B cell (primary cell): Measurements from ENCODE around the gene SH2B2. TPM values are rescaled to one million over a fixed set of nuclear protein-coding genes. Genes with fewer than 3 reads are reported as not detected.

Experiments
- ATAC-seq: fragments of 200-7000 bp; cut with Tn5 transposase; one replicate; pipeline ENCODE4 v1.10.0; 2021; ENCODE audit warnings: low read depth, mild to moderate bottlenecking, moderate number of reproducible peaks, moderate library complexity
- CTCF ChIA-PET: fragments of 350-600 bp; sonication (Branson Sonifier 250); formaldehyde crosslinking; loops from one replicate; lab custom pipeline; 2021; ENCODE audit warnings: antibody characterized with exemption, inconsistent platforms; lab: Charles Lee
- POLR2A ChIA-PET: fragments of 350-600 bp; sonication (Branson Sonifier 250); formaldehyde crosslinking; loops from one replicate; lab custom pipeline; 2021; ENCODE audit warnings: antibody characterized with exemption; lab: Charles Lee
- DNase-seq: peaks from one replicate; pipeline ENCODE4 v3.0.0; 2013
- H2AFZ ChIP-seq: 2 replicates; pipeline ENCODE4 v1.6.1; 2012; ENCODE audit warnings: mild to moderate bottlenecking, low read depth, low read length; ENCODE audit not compliant: insufficient read depth, poor library complexity, severe bottlenecking
- H3K27ac ChIP-seq, 2 donors: 1 replicate in 1 of 2; 2 replicates in 1 of 2; pipeline ENCODE4 v1.5.1; 2012 to 2013; ENCODE audit warnings: low read length in 2 of 2, mild to moderate bottlenecking in 2 of 2, moderate library complexity in 1 of 2
- H3K27me3 ChIP-seq, 4 experiments: fragments of 200-600 bp in 1 of 4; sonication (generic) in 1 of 4; replicated peaks in 1 of 4; 1 replicate in 2 of 4; 2 replicates in 2 of 4; pipeline versions ENCODE4 v1.6.1 to v1.7.0; 2013 to 2016; ENCODE audit warnings: low read length in 3 of 4, mild to moderate bottlenecking in 2 of 4, mixed read lengths in 1 of 4, moderate library complexity in 1 of 4; ENCODE audit not compliant: insufficient read depth in 4 of 4, control insufficient read depth in 3 of 4; ENCODE audit errors: control extremely low read depth in 1 of 4
- H3K36me3 ChIP-seq, 2 experiments: replicated peaks in 1 of 2; 1 replicate in 1 of 2; 2 replicates in 1 of 2; pipeline versions ENCODE4 v1.6.1 to v1.7.1; 2013; ENCODE audit warnings: low read length in 1 of 2; ENCODE audit not compliant: insufficient read depth in 2 of 2, control insufficient read depth in 1 of 2; ENCODE audit errors: control extremely low read depth in 1 of 2, extremely low read depth in 1 of 2
- H3K4me1 ChIP-seq, 2 donors: fragments of 200-600 bp in 1 of 2; sonication (generic) in 1 of 2; 1 replicate in 1 of 2; 2 replicates in 1 of 2; pipeline versions ENCODE4 v1.5.1 to v1.6.1; 2013 to 2017; ENCODE audit warnings: low read length in 2 of 2; ENCODE audit not compliant: control insufficient read depth in 2 of 2, insufficient read depth in 2 of 2
- H3K4me2 ChIP-seq: replicated peaks from 2 replicates; pipeline ENCODE3; 2012; ENCODE audit warnings: mild to moderate bottlenecking, low read depth, low read length; ENCODE audit not compliant: poor library complexity, severe bottlenecking
- H3K4me3 ChIP-seq, 5 experiments: fragments of 200-600 bp in 1 of 5; sonication (generic) in 1 of 5; 1 replicate in 3 of 5; 2 replicates in 2 of 5; pipeline versions ENCODE4 v1.5.1 to v1.7.0; 2011 to 2016; ENCODE audit warnings: low read length in 4 of 5, mild to moderate bottlenecking in 4 of 5, low read depth in 2 of 5, control low read depth in 1 of 5, moderate library complexity in 1 of 5; ENCODE audit not compliant: insufficient read depth in 1 of 5; ENCODE audit errors: control extremely low read depth in 1 of 5, extremely low read depth in 1 of 5
- H3K79me2 ChIP-seq: fragments of 200-600 bp; sonication (generic); one replicate; pipeline ENCODE4 v1.6.0; 2016; ENCODE audit warnings: low read length; ENCODE audit not compliant: control insufficient read depth, insufficient read depth
- H3K9ac ChIP-seq: fragments of 200-600 bp; sonication (generic); 2 replicates; pipeline ENCODE4 v1.6.1; 2017; ENCODE audit warnings: mild to moderate bottlenecking, low read length, moderate library complexity
- H3K9me3 ChIP-seq, 3 donors: one replicate each; pipeline versions ENCODE4 v1.6.1 to v1.7.1; 2013; ENCODE audit warnings: low read length in 2 of 3; ENCODE audit not compliant: control insufficient read depth in 2 of 3, insufficient read depth in 1 of 3; ENCODE audit errors: control extremely low read depth in 1 of 3
- H4K20me1 ChIP-seq: 2 replicates; pipeline ENCODE4 v1.6.0; 2012; ENCODE audit warnings: mild to moderate bottlenecking, low read length; ENCODE audit not compliant: insufficient read depth, control insufficient read depth, poor library complexity, severe bottlenecking
- H3K27ac Mint-ChIP-seq: one replicate; pipeline ENCODE4 v1.8.0; 2021; ENCODE audit warnings: mixed read lengths
- H3K27me3 Mint-ChIP-seq: one replicate; pipeline ENCODE4 v1.8.0; 2021; ENCODE audit warnings: mixed read lengths
- H3K4me1 Mint-ChIP-seq: one replicate; pipeline ENCODE4 v1.8.0; 2021; ENCODE audit warnings: mixed read lengths
- H3K4me3 Mint-ChIP-seq: one replicate; pipeline ENCODE4 v1.8.0; 2021; ENCODE audit warnings: mixed read lengths
- H3K9me3 Mint-ChIP-seq: one replicate; pipeline ENCODE4 v1.8.0; 2022; ENCODE audit warnings: mixed read lengths; ENCODE audit not compliant: insufficient read depth
- CTCF ChIP-seq: fragments of 200-600 bp; IDR thresholded peaks from one replicate; pipeline ENCODE4 v1.8.0; 2022; ENCODE audit warnings: antibody characterized with exemption, mild to moderate bottlenecking
- EZH2 ChIP-seq: IDR thresholded peaks from 2 replicates; pipeline ENCODE4 v1.6.1; 2012; ENCODE audit warnings: borderline replicate concordance, low read depth, mild to moderate bottlenecking, moderate library complexity, low read length; ENCODE audit not compliant: insufficient read depth, poor library complexity, severe bottlenecking
- WGBS: methylation state at CpG from one replicate; pipeline ENCODE4 v1.1.5; 2013; ENCODE audit warnings: missing lambda C conversion rate; ENCODE audit not compliant: insufficient coverage; 5-methylcytosine and 5-hydroxymethylcytosine counted together
- intact Hi-C: fragments of 100-400 bp; cut with micrococcal nuclease; formaldehyde crosslinking; loops from one replicate; pipeline ENCODE4 v1.10.0; 2022
- polyA plus RNA-seq: library from polyadenylated mRNA; depleted of rRNA; stranded (reverse); fragments of >200 nt; gene quantifications from 2 replicates; pipeline ENCODE4 v1.2.3, GENCODE V29; 2012
- total RNA-seq, 2 donors: library from RNA; stranded (reverse); fragments of 120-200 nt in 1 of 2; gene quantifications; 1 replicate in 1 of 2; 2 replicates in 1 of 2; pipeline versions ENCODE4 v1.2.3 to v1.2.4, GENCODE V29; 2013 to 2022

Gene SH2B2
- total and polyA plus RNA-seq, 2 donors (not counting 1 experiment from before 2014, with no cell fraction given), result 41.2 to 95.4 TPM

- Histone ChIP-seq H3K4me3 (peak overlapping the region; percentile 42 to 97 (median 90)), H3K27ac (peak overlapping the region; percentile 27 to 69), H3K9me3 (no peaks in the 10 kb centered on the region), H3K4me2 (peak overlapping the region; percentile 88), H3K9ac (peak overlapping the region; percentile 84), H3K27me3 (no peaks in the 10 kb centered on the region), H3K79me2 (peaks cover 76% of the 10 kb centered on the region), H4K20me1 (peaks cover 71% of the 10 kb centered on the region), H2AFZ (no peak overlapping the region), H3K4me1 (peaks cover 73 to 86% of the 10 kb centered on the region in 2 donors), H3K36me3 (no peaks in the 10 kb centered on the region)
- intact Hi-C loops, result loop anchor here (5.0 kb wide), 1 partner anchor 174 kb away; the partner anchor contains the start of genes ALKBH4 and LRWD1
- Mint-ChIP-seq H3K27ac (peak overlapping the region; percentile 92), H3K4me1 (peaks cover 74% of the 10 kb centered on the region), H3K4me3 (peak overlapping the region; percentile 89), H3K27me3 (no peaks in the 10 kb centered on the region), H3K9me3 (no peaks in the 10 kb centered on the region)
- ChIA-PET POLR2A (interaction anchor here (1.2 to 6.1 kb wide), 6 partner anchors 16 to 162 kb away, joined by 4 to 126 read pairs (median 5); partner anchors contain the start of gene PRKRIP1), CTCF (interaction anchor here (0.6 to 7.4 kb wide), 12 partner anchors 10 to 162 kb away, joined by 3 to 75 read pairs (median 4); no protein-coding TSS in a partner anchor)
- ATAC-seq, result no peak
- TF ChIP-seq CTCF, result no peak
- TF ChIP-seq EZH2, result no peak
- WGBS, result no CpG with 5 or more reads among the region's 10 CpGs
- DNase-seq, result peak; percentile 57
These were observed 1.7 kb downstream of the SH2B2 start for GRCh38 chr7:102288285-102288930.

GRCh38 chr7:102289057-102289456 lies 2.4 kb downstream of the SH2B2 start:
- Mint-ChIP-seq H3K4me3 (peak overlapping the region; percentile 89), H3K27me3 (no peaks in the 10 kb centered on the region), H3K9me3 (no peaks in the 10 kb centered on the region), H3K4me1 (peaks cover 74% of the 10 kb centered on the region), H3K27ac (peak overlapping the region; percentile 92)
- intact Hi-C loops, result loop anchor here (5.0 kb wide), 1 partner anchor 173 kb away; the partner anchor contains the start of genes ALKBH4 and LRWD1
- POLR2A ChIA-PET, result interaction anchor here (1.1 to 6.1 kb wide), 3 partner anchors 16 to 136 kb away, joined by 4 to 126 read pairs (median 6); partner anchors contain the start of gene PRKRIP1
- H3K27ac ChIP-seq, result peak overlapping the region; percentile 12 to 69
- peaks cover 74 to 86% of the 10 kb centered on the region in 2 donors for H3K4me1 ChIP-seq
- ATAC-seq (peak; percentile 2), DNase-seq (peak; percentile 71)
- peaks cover 78% of the 10 kb centered on the region for H4K20me1 ChIP-seq
- no peak overlapping the region for H2AFZ ChIP-seq
- CTCF ChIA-PET, result interaction anchor here (0.7 to 7.4 kb wide), 8 partner anchors 10 to 107 kb away, joined by 3 to 75 read pairs (median 7); partner anchors contain the start of gene PRKRIP1
- peak overlapping the region in 4 of 5 experiments; percentile 88 to 97 (median 93) for H3K4me3 ChIP-seq
- TF ChIP-seq EZH2 (no peak), CTCF (peak; percentile 2)
- peaks cover 79% of the 10 kb centered on the region for H3K79me2 ChIP-seq
- H3K36me3 ChIP-seq, result no peaks in the 10 kb centered on the region
- H3K27me3 ChIP-seq, result no peaks in the 10 kb centered on the region
- peak overlapping the region; percentile 84 for H3K9ac ChIP-seq
- no peaks in the 10 kb centered on the region for H3K9me3 ChIP-seq
- 14% methylated on average over 6 of the region's 9 CpGs for WGBS
- peak overlapping the region; percentile 88 for H3K4me2 ChIP-seq
